K562 (cell line): ENCODE data around the gene PLD6.

Experiments used
- ATF7 ChIP-seq: fragments of 450-650 bp; IDR thresholded peaks from 2 replicates; pipeline ENCODE4 v1.7.1; 2014; ENCODE audit warnings: mild to moderate bottlenecking, moderate library complexity
- BCLAF1 ChIP-seq, 2 experiments: fragments of 450-650 bp in 1 of 2; IDR thresholded peaks; 2 replicates each; pipeline ENCODE4 v1.6.1; 2011 to 2017; ENCODE audit warnings: low read depth in 2 of 2, antibody characterized with exemption in 1 of 2, borderline replicate concordance in 1 of 2, low read length in 1 of 2, mild to moderate bottlenecking in 1 of 2, mixed read lengths in 1 of 2; ENCODE audit not compliant: control insufficient read depth in 1 of 2
- CTCF ChIP-seq, 3 experiments: IDR thresholded peaks in 2 of 3; conservative IDR thresholded peaks in 1 of 3; 2 replicates each; pipeline ENCODE4 v1.5.1; 2011 to 2012; ENCODE audit warnings: low read length in 3 of 3, mild to moderate bottlenecking in 3 of 3, control low read depth in 2 of 3, improper control_type of control experiment in 1 of 3, inconsistent platforms in 1 of 3, low read depth in 1 of 3, mixed read lengths in 1 of 3, moderate library complexity in 1 of 3; ENCODE audit not compliant: insufficient read depth in 2 of 3
- ELF4 ChIP-seq: fragments of 450-650 bp; formaldehyde crosslinking; IDR thresholded peaks from 2 replicates; pipeline ENCODE4 v1.4.0; 2022; ENCODE audit warnings: missing genetic modification characterization
- POLR2A ChIP-seq: fragments of 450-650 bp; conservative IDR thresholded peaks from 2 replicates; pipeline ENCODE4 v1.6.1; 2016
- PREB ChIP-seq: sonication (generic); formaldehyde crosslinking; IDR thresholded peaks from 2 replicates; pipeline ENCODE4 v1.8.1; 2023; ENCODE audit warnings: mild to moderate bottlenecking, missing genetic modification reagents
- PRPF4 ChIP-seq: fragments of 200-400 bp; formaldehyde crosslinking; IDR thresholded peaks from one replicate; pipeline ENCODE4 v1.6.1; 2017; ENCODE audit warnings: low read length, low read depth, mild to moderate bottlenecking; ENCODE audit not compliant: insufficient read depth, poor library complexity, severe bottlenecking
- RBBP5 ChIP-seq: fragments of 200-600 bp; sonication (generic); IDR thresholded peaks from 2 replicates; pipeline ENCODE4 v1.6.1; 2012; ENCODE audit warnings: borderline replicate concordance, mild to moderate bottlenecking, low read length, control low read depth, inconsistent platforms; ENCODE audit not compliant: insufficient read depth, poor library complexity, severe bottlenecking
- TCF7 ChIP-seq: sonication (generic); IDR thresholded peaks from 2 replicates; pipeline ENCODE4 v1.6.1; 2016; ENCODE audit warnings: antibody characterized with exemption, borderline replicate concordance
- ZNF512 ChIP-seq: IDR thresholded peaks from 2 replicates; pipeline ENCODE4 v1.6.1; 2016; ENCODE audit warnings: missing genetic modification characterization, missing compliant biosample characterization

- TF ChIP-seq ZNF512 (tag) = no peak
- TF ChIP-seq PRPF4 = no peak
- no peak for TF ChIP-seq CTCF (IDR thresholded peaks at IDR 0.05 in 2 of 3, conservative IDR thresholded peaks at IDR 0.05 in 1 of 3; ENCODE audit: insufficient read depth in 2 of 3, low read depth in 1 of 3, low read length in 3 of 3)
- no peak for TF ChIP-seq POLR2A
- no peak for TF ChIP-seq ATF7
- no peak for TF ChIP-seq ELF4 (CRISPR knock-in tag)
- TF ChIP-seq TCF7 = no peak
- no peak for TF ChIP-seq BCLAF1 (IDR thresholded peaks at IDR 0.05; ENCODE audit: borderline replicate concordance in 1 of 2, control insufficient read depth in 1 of 2, low read depth in 2 of 2, low read length in 1 of 2)
- TF ChIP-seq RBBP5 = no peak
- no peak for TF ChIP-seq PREB
Observed at GRCh38 chr17:17151541-17151940, 54.6 kb downstream of the PLD6 start.
